Activated CD4-positive, alpha-beta T cell treated with anti-CD3 and anti-CD28 coated beads, Interleukin-10, Interleukin-2, amounts not matched to agents 100 ng/mL and 50 ng/mL, durations not matched to agents 16 hours and 8 hours (primary cell): ENCODE data around the gene OR51E1.

ENCODE experiments used
- DNase-seq: peaks from one replicate; pipeline ENCODE4 v3.0.0-alpha.2; 2020

OR51E1 gene

GRCh38 chr11:4643682-4644081 is at the start of gene OR51E1:
Gene OR51E1, plus strand, starts transcription at chr11:4643982. Its CDS starts 8,545 bp downstream, at chr11:4652527.
- DNase-seq = no peak

GRCh38 chr11:4605057-4605456 is 38.7 kb upstream of the OR51E1 start:
- DNase-seq = no peak

- DNase-seq = no peak
These were observed 37.4 kb upstream of the OR51E1 start for GRCh38 chr11:4606231-4607015.

- no peak for DNase-seq
These were observed 36.7 kb upstream of the OR51E1 start for GRCh38 chr11:4607096-4607495.

GRCh38 chr11:4607781-4608666 is 35.8 kb upstream of the OR51E1 start, which contains the start of gene TRIM68:
Gene TRIM68, minus strand, starts transcription at chr11:4608231. Its CDS starts 2,727 bp downstream, at chr11:4605504.
- DNase-seq = peak; percentile 98

- DNase-seq = peak; percentile 51
These were observed 33.4 kb upstream of the OR51E1 start for GRCh38 chr11:4610258-4610935.

- no peak for DNase-seq
These were observed 31.8 kb upstream of the OR51E1 start for GRCh38 chr11:4611986-4612385.

GRCh38 chr11:4615856-4616444 is 27.8 kb upstream of the OR51E1 start:
- no peak for DNase-seq

- DNase-seq = no peak
These were observed 24.3 kb upstream of the OR51E1 start for GRCh38 chr11:4619514-4619913.

- peak; percentile 74 for DNase-seq
These were observed 17.3 kb upstream of the OR51E1 start for GRCh38 chr11:4626207-4627099.

GRCh38 chr11:4636136-4636535 is 7.6 kb upstream of the OR51E1 start:
- no peak for DNase-seq

GRCh38 chr11:4636962-4637661 is 6.7 kb upstream of the OR51E1 start, which contains the start of gene OR51D1:
Gene OR51D1, plus strand, starts transcription at chr11:4637477. Its CDS starts 2,314 bp downstream, at chr11:4639791.
- peak; percentile 69 for DNase-seq

GRCh38 chr11:4637662-4638047 is 6.1 kb upstream of the OR51E1 start:
- DNase-seq = no peak

- no peak for DNase-seq
These were observed 3.9 kb upstream of the OR51E1 start for GRCh38 chr11:4639931-4640330.

GRCh38 chr11:4641501-4641900 is 2.3 kb upstream of the OR51E1 start:
- DNase-seq = no peak

GRCh38 chr11:4642043-4642442 is 1.7 kb upstream of the OR51E1 start:
- no peak for DNase-seq

- no peak for DNase-seq
These were observed 706 bp upstream of the OR51E1 start for GRCh38 chr11:4643076-4643475.

GRCh38 chr11:4644233-4644632 is 451 bp downstream of the OR51E1 start:
- DNase-seq = no peak

GRCh38 chr11:4645974-4646373 is 2.2 kb downstream of the OR51E1 start:
- no peak for DNase-seq

- DNase-seq = no peak
These were observed 4.0 kb downstream of the OR51E1 start for GRCh38 chr11:4647766-4648165.
